CD14-positive monocyte (primary cell): ENCODE data around the gene CDC37L1. TPM values are rescaled to one million over a fixed set of nuclear protein-coding genes. Genes with fewer than 3 reads are reported as not detected.
"Not testable (repeated sequence)": the region's sequence is repeated elsewhere in the genome, so short reads cannot be mapped to it uniquely, and the experiment has no call there.

Experiments used
- DNase-seq, 3 donors: peaks; one replicate each; pipeline ENCODE4 v3.0.0-alpha.2; 2011 to 2022
- H2AFZ ChIP-seq: 2 replicates; pipeline ENCODE4 v1.6.0; 2012; ENCODE audit warnings: mild to moderate bottlenecking, low read depth, low read length, inconsistent platforms; ENCODE audit not compliant: insufficient read depth, poor library complexity, severe bottlenecking
- H3K27ac ChIP-seq, 2 donors: 1 replicate in 1 of 2; 2 replicates in 1 of 2; pipeline ENCODE4 v1.5.1; 2012 to 2013; ENCODE audit warnings: low read length in 2 of 2, control low read depth in 1 of 2, inconsistent platforms in 1 of 2, low read depth in 1 of 2, mild to moderate bottlenecking in 1 of 2
- H3K27me3 ChIP-seq, 2 donors: one replicate each; pipeline versions ENCODE4 v1.6.0 to v1.6.1; 2011 to 2013; ENCODE audit warnings: low read length in 2 of 2; ENCODE audit not compliant: control insufficient read depth in 2 of 2, insufficient read depth in 2 of 2
- H3K36me3 ChIP-seq, 2 donors: replicated peaks in 1 of 2; 1 replicate in 1 of 2; 2 replicates in 1 of 2; pipeline versions ENCODE4 v1.5.1 to v1.6.1; 2012 to 2013; ENCODE audit warnings: low read length in 2 of 2, control low read depth in 1 of 2, inconsistent platforms in 1 of 2, mild to moderate bottlenecking in 1 of 2; ENCODE audit not compliant: insufficient read depth in 2 of 2, control insufficient read depth in 1 of 2
- H3K4me1 ChIP-seq, 2 donors: 1 replicate in 1 of 2; 2 replicates in 1 of 2; pipeline versions ENCODE4 v1.5.1 to v1.6.1; 2012 to 2013; ENCODE audit warnings: low read length in 2 of 2, control low read depth in 1 of 2, inconsistent platforms in 1 of 2, mild to moderate bottlenecking in 1 of 2, moderate library complexity in 1 of 2; ENCODE audit not compliant: insufficient read depth in 2 of 2, control insufficient read depth in 1 of 2
- H3K4me2 ChIP-seq: replicated peaks from 2 replicates; pipeline ENCODE3; 2012; ENCODE audit warnings: low read length, moderate library complexity, mild to moderate bottlenecking; ENCODE audit not compliant: poor library complexity, severe bottlenecking; ENCODE audit errors: extremely low read depth
- H3K4me3 ChIP-seq, 3 experiments: fragments of 200-600 bp in 1 of 3; sonication (generic) in 1 of 3; replicated peaks in 1 of 3; 1 replicate in 2 of 3; 2 replicates in 1 of 3; pipeline ENCODE4 v1.5.1; 2011 to 2013; ENCODE audit warnings: low read length in 3 of 3, mild to moderate bottlenecking in 3 of 3, control low read depth in 2 of 3, low read depth in 2 of 3, inconsistent platforms in 1 of 3, moderate library complexity in 1 of 3
- H3K79me2 ChIP-seq: 2 replicates; pipeline ENCODE4 v1.6.0; 2012; ENCODE audit warnings: mild to moderate bottlenecking, control low read depth, inconsistent platforms, low read length, moderate library complexity; ENCODE audit not compliant: insufficient read depth
- H3K9ac ChIP-seq: 2 replicates; pipeline ENCODE4 v1.6.0; 2017; ENCODE audit warnings: low read length, mild to moderate bottlenecking; ENCODE audit not compliant: insufficient read depth, poor library complexity, severe bottlenecking
- H3K9me3 ChIP-seq, 2 donors: replicated peaks in 1 of 2; 1 replicate in 1 of 2; 2 replicates in 1 of 2; pipeline versions ENCODE4 v1.5.1 to v1.6.1; 2012 to 2013; ENCODE audit warnings: low read length in 2 of 2, control low read depth in 1 of 2; ENCODE audit not compliant: control insufficient read depth in 1 of 2, insufficient read depth in 1 of 2
- H4K20me1 ChIP-seq: 2 replicates; pipeline ENCODE4 v1.6.0; 2012; ENCODE audit warnings: mild to moderate bottlenecking, low read length, control low read depth, moderate library complexity; ENCODE audit not compliant: insufficient read depth
- H3K27ac Mint-ChIP-seq, 7 donors: one replicate each; pipeline ENCODE4 v1.8.0; 2020; ENCODE audit warnings: mild to moderate bottlenecking in 7 of 7, mixed read lengths in 7 of 7, moderate library complexity in 6 of 7, inconsistent platforms in 2 of 7
- H3K27me3 Mint-ChIP-seq, 3 donors: one replicate each; pipeline ENCODE4 v1.8.0; 2021 to 2022; ENCODE audit warnings: low read depth in 3 of 3, mild to moderate bottlenecking in 3 of 3, mixed read lengths in 3 of 3, moderate library complexity in 3 of 3, inconsistent platforms in 1 of 3
- H3K36me3 Mint-ChIP-seq, 2 donors: one replicate each; pipeline ENCODE4 v1.8.0; 2020; ENCODE audit warnings: mixed read lengths in 2 of 2, inconsistent platforms in 1 of 2, mild to moderate bottlenecking in 1 of 2
- H3K4me1 Mint-ChIP-seq: one replicate; pipeline ENCODE4 v1.8.0; 2020; ENCODE audit warnings: mild to moderate bottlenecking, mixed read lengths
- H3K4me3 Mint-ChIP-seq, 2 donors: one replicate each; pipeline ENCODE4 v1.8.0; 2020; ENCODE audit warnings: mild to moderate bottlenecking in 2 of 2, mixed read lengths in 2 of 2, moderate library complexity in 1 of 2
- H3K9me3 Mint-ChIP-seq, 7 donors: one replicate each; pipeline ENCODE4 v1.8.0; 2020 to 2022; ENCODE audit warnings: mixed read lengths in 7 of 7, mild to moderate bottlenecking in 6 of 7, moderate library complexity in 6 of 7, inconsistent platforms in 2 of 7
- CTCF ChIP-seq: fragments of 200-600 bp; IDR thresholded peaks from one replicate; pipeline ENCODE4 v1.8.0; 2022; ENCODE audit warnings: antibody characterized with exemption, mild to moderate bottlenecking
- WGBS: methylation state at CpG from one replicate; pipeline ENCODE4 v1.1.5; 2013; ENCODE audit warnings: missing lambda C conversion rate; ENCODE audit not compliant: insufficient coverage; 5-methylcytosine and 5-hydroxymethylcytosine counted together
- intact Hi-C, 2 donors: fragments of 100-400 bp; cut with micrococcal nuclease; formaldehyde crosslinking; loops; one replicate each; pipeline versions ENCODE4 v1.15.0 to v1.15.1; 2023
- polyA plus RNA-seq, 3 donors: library from polyadenylated mRNA; depleted of rRNA in 1 of 3; unstranded in 2 of 3; stranded (reverse) in 1 of 3; fragments of 300-500 nt in 2 of 3; fragments of >200 nt in 1 of 3; fragmentation: Illumina TruSeq in 2 of 3; gene quantifications; 1 replicate in 2 of 3; 2 replicates in 1 of 3; pipeline ENCODE4 v1.2.3, GENCODE V29; 2012 to 2021

The CDC37L1 gene
- polyA plus RNA-seq, 3 donors: 2.8 to 4.4 (median 2.8) TPM

DNA sequence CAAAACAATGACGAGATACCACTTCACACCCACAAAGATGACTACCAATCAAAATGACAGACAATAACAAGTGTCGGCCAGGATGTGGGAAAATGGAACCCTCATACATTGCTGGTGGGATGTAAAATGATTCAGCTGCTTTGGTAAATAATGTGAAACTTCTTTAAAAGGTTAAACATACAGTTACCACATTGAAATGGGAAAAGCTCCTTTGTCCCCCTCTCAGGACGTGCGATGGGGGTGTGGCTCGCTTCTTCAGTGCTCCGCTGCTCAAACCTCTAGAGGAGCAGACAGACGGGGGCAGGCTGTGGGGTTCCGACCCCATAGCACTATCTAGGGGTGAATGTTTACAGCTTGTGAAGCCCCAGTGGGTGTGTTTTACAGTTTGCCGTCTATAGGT is 25.3 kb upstream of the CDC37L1 start:
- Histone ChIP-seq H3K27ac (no peak overlapping the region), H3K79me2 (no peaks in the 10 kb centered on the region), H3K36me3 (no peaks in the 10 kb centered on the region), H3K4me2 (no peak overlapping the region), H3K9me3 (no peaks in the 10 kb centered on the region), H3K27me3 (no peaks in the 10 kb centered on the region), H3K4me1 (no peaks in the 10 kb centered on the region), H2AFZ (no peak overlapping the region), H3K9ac (no peak overlapping the region), H3K4me3 (no peak overlapping the region), H4K20me1 (no peaks in the 10 kb centered on the region)
- Mint-ChIP-seq H3K27ac (no peak overlapping the region), H3K4me3 (no peak overlapping the region), H3K36me3 (no peaks in the 10 kb centered on the region), H3K27me3 (peaks cover 24 to 34% (median 29%) of the 10 kb centered on the region in 3 donors), H3K4me1 (no peaks in the 10 kb centered on the region), H3K9me3 (peaks cover 0 to 3% (median 0%) of the 10 kb centered on the region in 7 donors)
- 100% methylated on average over 5 of the region's 9 CpGs for WGBS
- no peak for DNase-seq
- TF ChIP-seq CTCF: no peak
- intact Hi-C loops: no loop called here

- Mint-ChIP-seq H3K36me3 (no peaks in the 10 kb centered on the region), H3K9me3 (peaks cover 0 to 3% (median 0%) of the 10 kb centered on the region in 7 donors), H3K4me3 (no peak overlapping the region), H3K27me3 (peaks cover 26 to 38% (median 31%) of the 10 kb centered on the region in 3 donors), H3K27ac (peak overlapping the region in 1 of 7 donors; percentile 27), H3K4me1 (no peaks in the 10 kb centered on the region)
- no peaks in the 10 kb centered on the region for H3K79me2 ChIP-seq
- H3K4me2 ChIP-seq: no peak overlapping the region
- H2AFZ ChIP-seq: no peak overlapping the region
- no peak overlapping the region for H3K4me3 ChIP-seq
- WGBS: 88% methylated on average over 8 of the region's 10 CpGs
- H3K27me3 ChIP-seq: no peaks in the 10 kb centered on the region
- H3K9me3 ChIP-seq: no peaks in the 10 kb centered on the region
- no peak overlapping the region for H3K27ac ChIP-seq
- H3K9ac ChIP-seq: no peak overlapping the region
- DNase-seq: no peak
- H3K4me1 ChIP-seq: no peaks in the 10 kb centered on the region
- TF ChIP-seq CTCF: no peak
- intact Hi-C loops: no loop called here
- H4K20me1 ChIP-seq: no peaks in the 10 kb centered on the region
- no peaks in the 10 kb centered on the region for H3K36me3 ChIP-seq
Observed at GRCh38 chr9:4654538-4654937, 24.8 kb upstream of the CDC37L1 start.

- H3K4me2 ChIP-seq, H3K4me3 ChIP-seq, H3K27me3 ChIP-seq, H3K79me2 ChIP-seq, H4K20me1 ChIP-seq, H3K4me1 ChIP-seq, DNase-seq, H3K9ac ChIP-seq, H3K36me3 Mint-ChIP-seq, H3K27ac Mint-ChIP-seq, H3K36me3 ChIP-seq, H3K9me3 Mint-ChIP-seq, H3K4me1 Mint-ChIP-seq, H2AFZ ChIP-seq, H3K9me3 ChIP-seq, H3K27ac ChIP-seq, intact Hi-C loops: not testable (repeated sequence)
- peak overlapping the region in 1 of 2 donors; percentile 47 for H3K4me3 Mint-ChIP-seq
- 100% methylated on average over 1 of the region's 3 CpGs for WGBS
- H3K27me3 Mint-ChIP-seq: peaks cover 29 to 38% (median 32%) of the 10 kb centered on the region in 3 donors
Observed at GRCh38 chr9:4656196-4656595, 23.2 kb upstream of the CDC37L1 start.
